HEK293 (cell line): ENCODE data around the gene TPSD1.

Source experiments
- CTCF ChIA-PET: fragments of 350-600 bp; formaldehyde crosslinking; extraction: SDS; loops from one replicate; lab custom pipeline; 2021; ENCODE audit warnings: antibody characterized with exemption; lab: Yijun Ruan, JAX
- POLR2A ChIA-PET: fragments of 300-600 bp; formaldehyde crosslinking; extraction: SDS; loops from one replicate; lab custom pipeline; 2020; ENCODE audit warnings: antibody characterized with exemption, inconsistent platforms; lab: Yijun Ruan, JAX
- H3K27ac ChIP-seq: fragments of 200-500 bp; sonication (Bioruptor generic); 2 replicates; pipeline ENCODE4 v1.5.1; 2014; ENCODE audit warnings: low read depth, low read length, control low read depth, inconsistent platforms; ENCODE audit errors: extremely low read depth
- H3K36me3 ChIP-seq, 2 experiments: fragments of 200-500 bp in 1 of 2; sonication (Bioruptor generic) in 1 of 2; 1 replicate in 1 of 2; 2 replicates in 1 of 2; pipeline ENCODE4 v1.5.1; 2014 to 2017; ENCODE audit warnings: inconsistent platforms in 2 of 2, low read length in 2 of 2; ENCODE audit not compliant: control insufficient read depth in 2 of 2, insufficient read depth in 1 of 2
- H3K4me1 ChIP-seq: fragments of 200-500 bp; sonication (Bioruptor generic); 2 replicates; pipeline ENCODE4 v1.5.1; 2014; ENCODE audit warnings: mild to moderate bottlenecking, low read length, inconsistent platforms; ENCODE audit not compliant: control insufficient read depth, insufficient read depth
- H3K4me3 ChIP-seq: 2 replicates; pipeline ENCODE4 v1.5.1; 2011; ENCODE audit warnings: low read depth, mild to moderate bottlenecking, control low read depth, low read length, moderate library complexity
- H3K9me3 ChIP-seq: fragments of 200-500 bp; sonication (Bioruptor generic); 2 replicates; pipeline ENCODE4 v1.5.1; 2014; ENCODE audit warnings: low read depth, low read length, inconsistent platforms; ENCODE audit not compliant: control insufficient read depth, insufficient read depth
- GLIS1 ChIP-seq: fragments of 450-650 bp; formaldehyde crosslinking; IDR thresholded peaks from 2 replicates; pipeline ENCODE4 v1.5.1; 2016; ENCODE audit warnings: missing biosample characterization, missing genetic modification characterization
- KLF1 ChIP-seq: fragments of 450-650 bp; formaldehyde crosslinking; IDR thresholded peaks from 2 replicates; pipeline ENCODE4 v1.5.1; 2016; ENCODE audit warnings: missing biosample characterization, missing genetic modification characterization
- KLF10 ChIP-seq: fragments of 450-650 bp; IDR thresholded peaks from 2 replicates; pipeline ENCODE4 v1.5.1; 2018; ENCODE audit warnings: missing biosample characterization, mild to moderate bottlenecking, missing genetic modification characterization
- PBX3 ChIP-seq: sonication (generic); formaldehyde crosslinking; IDR thresholded peaks from 2 replicates; pipeline ENCODE4 v1.8.1; 2022; ENCODE audit warnings: mild to moderate bottlenecking, moderate library complexity, missing genetic modification reagents
- YY2 ChIP-seq: fragments of 450-650 bp; formaldehyde crosslinking; IDR thresholded peaks from 2 replicates; pipeline ENCODE4 v1.5.1; 2016; ENCODE audit warnings: missing biosample characterization, missing genetic modification characterization
- ZBTB17 ChIP-seq: fragments of 450-650 bp; formaldehyde crosslinking; IDR thresholded peaks from 2 replicates; pipeline ENCODE4 v1.5.1; 2016; ENCODE audit warnings: missing biosample characterization, missing genetic modification characterization
- ZBTB26 ChIP-seq: fragments of 450-650 bp; formaldehyde crosslinking; optimal IDR thresholded peaks from 2 replicates; pipeline ENCODE3; 2016; ENCODE audit warnings: missing biosample characterization, mild to moderate bottlenecking, missing genetic modification characterization
- ZBTB48 ChIP-seq: fragments of 450-650 bp; formaldehyde crosslinking; IDR thresholded peaks from 2 replicates; pipeline ENCODE4 v1.5.1; 2016; ENCODE audit warnings: missing biosample characterization, missing genetic modification characterization
- ZBTB8A ChIP-seq: fragments of 450-650 bp; formaldehyde crosslinking; IDR thresholded peaks from 2 replicates; pipeline ENCODE4 v1.5.1; 2016; ENCODE audit warnings: missing biosample characterization, missing genetic modification characterization
- ZFHX2 ChIP-seq: fragments of 450-650 bp; formaldehyde crosslinking; conservative IDR thresholded peaks from 2 replicates; pipeline ENCODE4 v1.5.1; 2016; ENCODE audit warnings: missing biosample characterization, missing genetic modification characterization
- ZFP37 ChIP-seq: fragments of 450-650 bp; formaldehyde crosslinking; IDR thresholded peaks from 2 replicates; pipeline ENCODE4 v1.5.1; 2016; ENCODE audit warnings: missing biosample characterization, missing genetic modification characterization
- ZIC2 ChIP-seq: fragments of 450-650 bp; formaldehyde crosslinking; IDR thresholded peaks from 2 replicates; pipeline ENCODE4 v1.5.1; 2016; ENCODE audit warnings: missing biosample characterization, missing genetic modification characterization
- ZNF140 ChIP-seq: fragments of 450-650 bp; formaldehyde crosslinking; IDR thresholded peaks from 2 replicates; pipeline ENCODE4 v1.5.1; 2016; ENCODE audit warnings: missing biosample characterization, missing genetic modification characterization
- ZNF335 ChIP-seq: fragments of 450-650 bp; formaldehyde crosslinking; conservative IDR thresholded peaks from 2 replicates; pipeline ENCODE4 v1.5.1; 2016; ENCODE audit warnings: missing biosample characterization, missing genetic modification characterization
- ZNF341 ChIP-seq: fragments of 450-650 bp; formaldehyde crosslinking; IDR thresholded peaks from 2 replicates; pipeline ENCODE4; 2016; ENCODE audit warnings: low read depth, missing biosample characterization, missing genetic modification characterization
- ZNF449 ChIP-seq: fragments of 450-650 bp; formaldehyde crosslinking; IDR thresholded peaks from 2 replicates; pipeline ENCODE4 v1.5.1; 2017; ENCODE audit warnings: missing biosample characterization, mild to moderate bottlenecking, missing genetic modification characterization, moderate library complexity
- ZNF600 ChIP-seq: fragments of 450-650 bp; formaldehyde crosslinking; IDR thresholded peaks from 2 replicates; pipeline ENCODE4 v1.5.1; 2016; ENCODE audit warnings: missing biosample characterization, missing genetic modification characterization
- ZSCAN18 ChIP-seq: fragments of 450-650 bp; formaldehyde crosslinking; IDR thresholded peaks from 2 replicates; pipeline ENCODE4 v1.5.1; 2016; ENCODE audit warnings: missing biosample characterization, missing genetic modification characterization

The TPSD1 gene

GRCh38 chr16:1260101-1260680 is 4.3 kb downstream of the TPSD1 start:
- Histone ChIP-seq H3K4me1 (no peaks in the 10 kb centered on the region), H3K36me3 (no peaks in the 10 kb centered on the region), H3K9me3 (no peaks in the 10 kb centered on the region), H3K4me3 (no peak overlapping the region), H3K27ac (no peak overlapping the region)
- ChIA-PET POLR2A (no interaction called here), CTCF (no interaction called here)
- TF ChIP-seq KLF1 (tag by site-specific recombination) (0 out of 2 replicates have a peak, but pooled peaks have one; percentile 12), ZIC2 (tag by site-specific recombination) (no peak)

GRCh38 chr16:1261131-1261892 is 5.4 kb downstream of the TPSD1 start:
- Histone ChIP-seq H3K4me3 (no peak overlapping the region), H3K36me3 (no peaks in the 10 kb centered on the region), H3K27ac (no peak overlapping the region), H3K4me1 (no peaks in the 10 kb centered on the region), H3K9me3 (no peaks in the 10 kb centered on the region)
- TF ChIP-seq ZNF341 (tag by site-specific recombination): peak; percentile 33; the same call in 1 of the 2 replicates
- no peak for TF ChIP-seq ZSCAN18 (tag by site-specific recombination)
- no peak for TF ChIP-seq ZBTB48 (tag by site-specific recombination)
- TF ChIP-seq ZNF600 (tag by site-specific recombination): 0 out of 2 replicates have a peak, but pooled peaks have one; percentile 31
- TF ChIP-seq ZFP37: no peak
- peak; percentile 77; the same call in 1 of the 2 replicates for TF ChIP-seq ZNF449 (tag by site-specific recombination)
- no peak for TF ChIP-seq YY2 (tag by site-specific recombination)
- TF ChIP-seq PBX3: 0 out of 2 replicates have a peak, but pooled peaks have one; percentile 40
- TF ChIP-seq ZIC2 (tag by site-specific recombination): peak; percentile 80
- TF ChIP-seq ZBTB8A (tag by site-specific recombination): peak; percentile 37; the same call in 1 of the 2 replicates
- peak; percentile 20; the same call in 1 of the 2 replicates for TF ChIP-seq GLIS1 (tag by site-specific recombination)
- TF ChIP-seq ZBTB26 (tag by site-specific recombination): peak; percentile 7
- peak; percentile 37; the same call in 1 of the 2 replicates for TF ChIP-seq ZFHX2 (tag by site-specific recombination)
- TF ChIP-seq ZNF140 (tag by site-specific recombination): no peak
- TF ChIP-seq KLF10 (tag by site-specific recombination): no peak
- peak; percentile 26; the same call in 1 of the 2 replicates for TF ChIP-seq ZBTB17
- peak; percentile 51 for TF ChIP-seq ZNF335 (tag by site-specific recombination)
- ChIA-PET CTCF (no interaction called here), POLR2A (no interaction called here)
